Hepatic stellate cell (primary cell): ENCODE measurements around the gene KNDC1.

Source experiments
- DNase-seq: peaks from one replicate; pipeline ENCODE4 v3.0.0; 2011; ENCODE audit warnings: low spot score

Gene KNDC1

GRCh38 chr10:133191651-133192050 is 31.6 kb downstream of the KNDC1 start:
- DNase-seq: no peak

DNA sequence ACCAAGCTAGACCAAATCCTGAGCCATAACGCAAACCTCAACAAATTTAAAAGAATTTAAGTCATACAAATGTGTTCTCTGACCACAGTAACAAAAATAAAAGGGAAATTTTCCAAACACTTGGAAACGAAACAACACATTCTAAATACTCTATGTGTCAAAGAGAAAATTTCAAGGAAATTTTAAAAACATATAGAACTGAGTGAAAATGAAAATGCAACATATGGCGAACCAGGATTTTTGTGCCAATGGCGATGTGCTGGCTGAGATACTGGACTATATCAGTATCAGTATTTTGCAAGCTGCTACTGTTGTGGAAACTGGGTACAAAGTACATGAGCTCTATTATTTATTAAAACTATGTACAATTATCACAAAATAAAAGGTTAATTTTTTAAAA is 34.1 kb downstream of the KNDC1 start:
- no peak for DNase-seq

- DNase-seq: no peak
Measured at GRCh38 chr10:133195096-133195495, 35.1 kb downstream of the KNDC1 start.

DNA sequence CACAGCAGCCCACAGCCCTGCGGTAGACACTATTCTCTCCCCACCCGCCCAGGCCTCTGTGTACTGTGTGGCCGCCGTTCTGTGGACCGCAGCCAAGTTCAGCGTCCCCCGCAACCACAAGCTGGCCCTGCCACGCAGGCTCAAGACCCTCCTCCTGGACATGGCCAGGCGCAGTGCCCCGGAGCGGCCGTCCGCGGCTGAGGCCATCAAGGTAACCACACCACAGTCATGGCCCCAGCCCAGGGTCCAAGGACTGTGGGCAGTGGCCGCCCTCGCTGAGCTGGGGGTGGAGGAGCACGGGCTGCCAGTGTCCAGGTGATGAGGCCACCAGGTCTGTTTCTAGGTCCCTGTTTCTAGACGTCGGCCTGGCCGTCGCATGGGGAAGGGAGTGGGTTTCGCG is 35.6 kb downstream of the KNDC1 start:
- DNase-seq: no peak

- DNase-seq: no peak
Measured at GRCh38 chr10:133196221-133196915, 36.3 kb downstream of the KNDC1 start.

DNA sequence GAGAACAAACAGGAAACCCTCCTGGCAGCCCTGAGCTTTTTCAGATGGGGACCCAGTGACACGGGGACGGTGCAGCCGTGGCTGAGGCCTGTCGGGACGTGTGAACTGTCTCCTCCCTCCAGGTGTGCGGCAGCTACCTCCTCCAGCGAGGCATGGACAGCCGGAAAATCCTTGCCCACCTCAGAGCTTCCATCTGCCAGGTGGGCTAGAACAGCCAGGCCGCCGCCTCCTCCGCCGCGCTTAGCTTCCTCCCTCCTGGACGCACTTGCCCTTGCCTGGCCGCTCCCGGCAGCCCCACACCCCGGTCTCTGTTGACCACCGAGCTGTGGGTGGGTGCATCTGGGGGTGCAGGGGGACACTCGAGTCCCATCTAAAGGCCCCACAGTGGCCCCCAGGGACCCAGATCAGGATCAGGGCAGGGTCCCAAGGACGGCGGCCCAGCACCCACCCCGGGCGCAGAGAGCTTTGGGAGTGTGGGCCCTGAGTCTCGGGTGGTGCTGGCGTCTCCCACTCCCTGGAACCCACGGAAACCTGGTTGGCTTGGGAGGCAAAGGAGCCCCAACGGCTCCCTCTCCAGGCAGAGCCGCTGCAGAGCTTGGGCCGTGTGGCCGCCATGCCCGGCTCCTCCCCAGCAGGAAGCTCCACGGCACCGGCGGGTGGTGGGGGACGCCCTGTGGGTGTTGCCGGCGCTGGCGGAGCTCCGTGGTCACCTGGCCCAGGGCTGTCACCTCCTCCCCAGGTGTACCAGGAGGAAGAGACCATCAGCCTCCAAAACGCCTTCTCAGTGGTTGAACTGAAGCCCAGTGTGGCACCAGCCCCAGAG is 37.1 kb downstream of the KNDC1 start:
- DNase-seq: no peak

GRCh38 chr10:133197786-133198185 is 37.8 kb downstream of the KNDC1 start:
- DNase-seq: no peak

DNA sequence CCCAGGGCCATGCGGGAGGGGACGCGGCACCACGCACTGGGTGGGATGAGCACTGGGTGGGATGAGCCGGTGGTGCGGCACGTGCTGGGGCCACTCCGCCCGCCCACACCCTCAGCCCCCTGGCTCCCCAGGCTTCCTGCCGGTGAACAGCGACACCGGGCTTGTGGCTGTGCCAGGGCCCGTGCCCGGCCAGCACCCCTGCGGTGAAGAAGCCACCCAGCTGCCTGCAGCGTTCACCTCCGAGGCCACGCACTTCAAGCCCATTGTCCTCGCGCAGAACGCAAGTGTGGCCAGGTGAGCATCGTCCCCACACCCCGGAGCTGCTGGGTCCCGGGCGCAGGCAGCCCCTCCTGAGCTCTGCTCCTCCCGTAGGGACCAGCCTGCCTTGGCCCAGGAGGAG is 38.2 kb downstream of the KNDC1 start:
- no peak for DNase-seq

DNA sequence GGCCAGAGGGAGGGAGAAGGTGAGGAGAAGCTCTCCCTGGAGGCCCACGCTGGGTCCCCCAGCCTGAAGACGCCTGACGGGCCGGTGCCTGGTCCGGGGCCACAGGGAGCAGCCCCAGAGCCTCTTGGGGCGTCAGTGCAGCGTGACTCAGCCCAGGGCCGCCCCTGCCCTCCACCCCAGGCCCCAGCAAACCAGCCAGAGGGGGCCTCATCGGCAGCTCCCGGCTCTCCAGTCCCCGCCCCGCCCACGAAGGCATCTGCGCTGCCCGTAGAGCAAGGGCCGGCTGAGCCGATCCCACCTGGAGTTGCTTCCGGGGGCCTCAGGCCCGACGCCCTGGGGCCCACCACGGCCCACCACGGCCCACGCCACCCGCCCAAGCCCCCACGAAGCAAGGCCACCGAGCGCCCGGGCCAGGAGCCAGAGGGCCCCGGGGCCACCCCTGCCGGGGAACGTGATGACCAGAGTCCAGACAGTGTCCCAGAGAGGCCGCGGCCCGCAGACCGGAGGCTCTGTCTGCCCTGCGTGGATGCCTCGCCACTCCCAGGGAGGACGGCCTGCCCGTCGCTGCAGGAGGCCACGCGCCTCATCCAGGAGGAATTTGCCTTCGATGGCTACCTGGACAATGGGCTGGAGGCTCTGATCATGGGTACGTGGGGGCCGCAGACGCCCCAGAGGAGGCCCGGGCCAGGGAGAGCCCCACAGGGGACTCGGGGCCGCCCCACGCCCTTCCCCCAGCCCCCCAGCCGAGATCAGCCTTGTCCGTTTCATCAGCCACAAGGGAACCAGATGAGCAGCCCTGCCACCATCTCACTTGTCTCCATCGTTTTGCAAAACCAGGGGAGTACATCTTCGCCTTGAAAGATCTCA is 38.8 kb downstream of the KNDC1 start:
- no peak for DNase-seq

GRCh38 chr10:133199488-133199885 is 39.5 kb downstream of the KNDC1 start:
- DNase-seq: no peak

DNA sequence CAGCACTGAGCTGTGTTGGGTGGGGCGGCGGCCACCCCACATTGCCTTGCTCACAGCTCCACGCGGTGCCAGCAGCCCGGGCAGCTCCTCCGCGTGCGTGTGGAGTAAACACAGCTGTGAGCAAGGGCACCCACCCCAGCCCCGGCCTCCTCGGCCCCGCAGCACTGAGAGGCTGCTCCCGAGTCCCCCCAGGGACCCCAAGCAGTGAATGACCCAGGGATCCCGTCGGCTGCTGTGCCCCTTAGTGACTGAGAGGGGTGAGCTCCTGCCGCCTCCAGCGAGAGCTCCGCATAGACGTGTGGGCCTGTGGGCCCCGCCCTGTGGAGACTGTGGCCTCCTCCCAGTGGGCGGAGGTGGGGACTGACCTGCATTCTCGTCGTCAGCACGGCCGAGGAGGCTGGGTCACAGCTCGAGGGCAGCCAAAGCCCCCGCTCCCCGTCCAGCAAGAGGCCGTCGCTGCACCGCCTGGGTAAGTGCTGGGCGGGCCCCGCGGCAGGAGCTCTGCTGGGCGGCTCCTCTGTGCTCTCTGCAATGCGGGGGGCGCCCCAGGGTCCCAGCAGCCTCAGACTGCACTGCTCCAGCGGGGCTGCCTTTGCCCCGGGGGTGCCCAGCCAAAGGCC is 40.1 kb downstream of the KNDC1 start:
- no peak for DNase-seq

GRCh38 chr10:133200621-133201031 is 40.6 kb downstream of the KNDC1 start:
- DNase-seq: no peak

- no peak for DNase-seq
Measured at GRCh38 chr10:133201151-133201947, 41.3 kb downstream of the KNDC1 start.

DNA sequence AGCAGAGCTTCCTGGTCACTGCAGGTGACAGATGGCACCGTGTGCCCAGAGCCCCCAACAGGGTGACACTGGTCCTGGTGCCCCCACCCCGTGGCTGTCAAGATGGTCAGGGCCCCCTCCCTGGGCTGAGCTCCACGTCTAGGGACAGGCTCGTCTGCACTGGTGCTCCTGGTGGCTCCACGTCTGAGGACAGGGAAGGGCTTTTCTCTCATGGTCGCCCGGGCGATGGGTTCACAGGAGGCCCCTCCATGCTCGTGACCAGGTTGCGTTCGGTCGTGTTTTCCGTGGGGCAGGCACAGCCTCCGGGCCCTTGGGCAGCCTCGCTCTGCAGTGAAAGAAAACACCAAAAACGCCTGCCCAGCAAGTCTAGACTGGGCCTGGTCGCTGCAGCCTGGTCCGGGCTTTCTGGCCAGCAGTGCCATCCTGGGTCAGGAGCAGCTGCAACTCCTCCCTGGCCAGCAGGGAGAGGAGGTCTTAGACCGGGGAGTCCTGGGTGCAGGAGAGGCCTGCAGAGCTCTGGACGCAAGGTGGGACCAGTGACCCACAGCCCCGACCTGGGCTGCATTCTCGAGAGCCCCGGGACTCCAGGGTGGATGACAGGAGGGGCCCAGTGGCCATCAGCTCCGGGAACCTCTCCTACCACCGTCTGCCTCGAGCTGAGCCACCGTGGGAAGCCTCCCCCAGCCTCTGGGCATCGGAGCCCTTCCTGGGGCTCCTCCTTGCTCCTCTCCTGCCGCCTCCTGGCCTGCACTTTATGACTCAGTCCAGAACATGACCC is 42.1 kb downstream of the KNDC1 start:
- DNase-seq: no peak

GRCh38 chr10:133202778-133203651 is 43.0 kb downstream of the KNDC1 start:
- DNase-seq: no peak

- no peak for DNase-seq
Measured at GRCh38 chr10:133203652-133204195, 43.7 kb downstream of the KNDC1 start.

DNA sequence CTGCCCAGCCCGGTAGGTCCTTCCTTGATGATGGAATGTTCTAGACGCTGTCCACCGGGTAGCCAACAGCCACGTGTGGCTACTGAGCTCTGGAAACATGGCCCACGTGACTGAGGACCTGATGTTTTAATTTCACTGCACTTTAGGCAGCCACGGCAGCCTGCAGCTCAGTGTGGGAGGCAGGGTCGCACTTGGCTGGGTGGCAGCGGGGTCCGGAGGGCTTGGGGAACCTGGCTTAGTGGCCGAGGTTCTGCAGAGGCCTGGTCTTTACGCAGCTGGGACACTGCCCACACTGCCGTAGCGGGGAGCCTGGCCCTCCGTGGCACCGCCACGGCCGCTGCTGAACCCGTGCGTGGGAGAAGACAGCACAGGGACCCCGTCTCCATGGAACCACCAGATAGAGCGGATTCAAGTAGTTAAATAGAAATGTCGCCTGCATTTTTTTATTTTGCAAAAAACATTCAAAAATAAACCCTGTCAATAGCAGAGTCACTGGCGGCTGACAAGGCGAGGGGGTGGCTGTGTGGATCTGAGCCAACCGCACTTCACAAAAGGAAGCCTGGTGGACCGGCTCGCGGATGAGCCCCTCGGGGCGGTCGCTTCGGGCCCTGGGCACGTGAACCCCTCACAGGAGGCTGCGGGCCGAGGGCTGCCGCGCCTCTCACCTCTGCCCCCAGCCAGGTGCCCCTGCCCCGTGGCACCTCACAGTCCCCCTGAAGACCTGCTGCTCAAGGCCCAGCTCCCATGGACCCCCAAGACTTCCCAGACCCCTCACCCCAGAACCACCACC is 44.4 kb downstream of the KNDC1 start:
- no peak for DNase-seq

DNA sequence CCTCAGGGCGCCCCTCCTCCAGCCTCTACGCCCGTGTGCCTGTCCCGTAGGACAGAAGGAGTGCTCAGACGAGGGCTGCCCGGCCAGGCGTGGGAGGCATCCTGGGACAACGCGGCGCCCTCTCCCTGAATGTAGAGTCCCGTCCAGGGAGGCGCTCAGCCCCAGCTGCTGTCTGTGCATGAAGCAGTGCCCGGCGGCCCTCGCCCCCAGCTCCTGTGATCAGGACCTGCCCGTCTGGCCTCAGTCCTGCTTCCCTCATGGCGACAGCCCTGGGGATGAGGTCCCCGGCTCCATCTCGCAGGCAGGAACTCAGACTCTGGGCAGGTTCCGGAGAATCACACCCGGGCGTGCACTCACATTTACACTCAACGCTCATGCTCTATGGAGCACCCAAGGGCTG is 45.1 kb downstream of the KNDC1 start:
- DNase-seq: no peak
